Endometrial microvascular endothelial cells (primary cell): ENCODE results near the gene BCAN. TPM values are rescaled to one million over a fixed set of nuclear protein-coding genes. Genes with fewer than 3 reads are reported as not detected.
"Not testable (repeated sequence)": the region's sequence is repeated elsewhere in the genome, so short reads cannot be mapped to it uniquely, and the experiment has no call there.

Experiments used
- in situ Hi-C: cut with HindIII; loops from 2 replicates; pipeline ENCODE4 v1.10.0; 2017; ENCODE audit warnings: low sequenced_read_pairs, low pct_unique_long_range_greater_than_20kb; ENCODE audit errors: inconsistent ontology term
- total RNA-seq: library from RNA; depleted of rRNA; stranded (reverse); fragments of >200 nt; gene quantifications from one replicate; pipeline ENCODE4 v1.2.3, GENCODE V29; 2015; ENCODE audit errors: inconsistent ontology term

The BCAN gene, protein sequence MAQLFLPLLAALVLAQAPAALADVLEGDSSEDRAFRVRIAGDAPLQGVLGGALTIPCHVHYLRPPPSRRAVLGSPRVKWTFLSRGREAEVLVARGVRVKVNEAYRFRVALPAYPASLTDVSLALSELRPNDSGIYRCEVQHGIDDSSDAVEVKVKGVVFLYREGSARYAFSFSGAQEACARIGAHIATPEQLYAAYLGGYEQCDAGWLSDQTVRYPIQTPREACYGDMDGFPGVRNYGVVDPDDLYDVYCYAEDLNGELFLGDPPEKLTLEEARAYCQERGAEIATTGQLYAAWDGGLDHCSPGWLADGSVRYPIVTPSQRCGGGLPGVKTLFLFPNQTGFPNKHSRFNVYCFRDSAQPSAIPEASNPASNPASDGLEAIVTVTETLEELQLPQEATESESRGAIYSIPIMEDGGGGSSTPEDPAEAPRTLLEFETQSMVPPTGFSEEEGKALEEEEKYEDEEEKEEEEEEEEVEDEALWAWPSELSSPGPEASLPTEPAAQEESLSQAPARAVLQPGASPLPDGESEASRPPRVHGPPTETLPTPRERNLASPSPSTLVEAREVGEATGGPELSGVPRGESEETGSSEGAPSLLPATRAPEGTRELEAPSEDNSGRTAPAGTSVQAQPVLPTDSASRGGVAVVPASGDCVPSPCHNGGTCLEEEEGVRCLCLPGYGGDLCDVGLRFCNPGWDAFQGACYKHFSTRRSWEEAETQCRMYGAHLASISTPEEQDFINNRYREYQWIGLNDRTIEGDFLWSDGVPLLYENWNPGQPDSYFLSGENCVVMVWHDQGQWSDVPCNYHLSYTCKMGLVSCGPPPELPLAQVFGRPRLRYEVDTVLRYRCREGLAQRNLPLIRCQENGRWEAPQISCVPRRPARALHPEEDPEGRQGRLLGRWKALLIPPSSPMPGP
- not detected for total RNA-seq

DNA sequence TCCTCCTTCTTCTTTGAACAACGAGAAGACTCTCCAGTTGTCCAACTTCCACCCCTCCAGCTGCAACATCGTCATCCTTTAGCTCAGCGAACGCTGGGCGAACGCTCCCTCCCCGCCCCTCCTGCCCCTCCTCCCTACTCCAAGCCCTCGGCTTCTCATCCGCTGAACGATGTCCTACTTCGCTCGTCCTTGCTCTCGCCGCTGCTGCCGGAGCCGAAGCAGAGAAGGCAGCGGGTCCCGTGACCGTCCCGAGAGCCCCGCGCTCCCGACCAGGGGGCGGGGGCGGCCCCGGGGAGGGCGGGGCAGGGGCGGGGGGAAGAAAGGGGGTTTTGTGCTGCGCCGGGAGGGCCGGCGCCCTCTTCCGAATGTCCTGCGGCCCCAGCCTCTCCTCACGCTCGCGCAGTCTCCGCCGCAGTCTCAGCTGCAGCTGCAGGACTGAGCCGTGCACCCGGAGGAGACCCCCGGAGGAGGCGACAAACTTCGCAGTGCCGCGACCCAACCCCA, at the start of gene BCAN:
BCAN (plus strand) TSS at position 357 of the 504 bp plus-strand sequence. CDS start 3,938 bp downstream, outside the sequence.
- in situ Hi-C loops = no loop called here

DNA sequence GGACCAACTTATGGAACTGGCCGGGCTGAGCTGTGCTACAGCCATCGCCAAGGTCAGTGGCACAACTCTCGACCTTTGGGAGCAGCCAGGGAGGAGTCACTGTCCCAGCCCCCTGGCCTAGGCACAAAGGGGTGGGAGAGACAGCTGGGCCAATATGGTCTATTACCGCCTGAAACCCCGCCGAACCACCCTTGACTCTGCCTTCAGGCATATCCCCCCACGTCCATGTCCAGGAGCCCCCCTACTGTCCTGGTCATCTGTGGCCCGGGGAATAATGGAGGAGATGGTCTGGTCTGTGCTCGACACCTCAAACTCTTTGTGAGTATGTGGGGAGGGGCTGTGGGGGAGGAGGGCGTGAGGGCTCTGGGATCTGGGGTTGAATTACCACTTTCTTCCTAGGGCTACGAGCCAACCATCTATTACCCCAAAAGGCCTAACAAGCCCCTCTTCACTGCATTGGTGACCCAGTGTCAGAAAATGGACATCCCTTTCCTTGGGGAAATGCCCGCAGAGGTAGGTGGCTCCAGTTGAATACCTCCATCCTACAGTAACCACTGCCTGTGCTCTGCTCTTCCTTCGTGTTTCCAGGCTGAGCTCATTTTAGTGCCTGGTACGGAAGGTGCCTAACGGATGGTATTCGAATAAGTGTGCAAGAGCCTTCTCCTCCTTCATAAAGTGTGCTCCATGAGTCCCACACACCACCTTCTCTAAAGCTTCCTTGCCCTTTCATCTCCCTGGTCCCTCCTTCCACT, 49.6 kb upstream of the BCAN start:
- in situ Hi-C loops = no loop called here

DNA sequence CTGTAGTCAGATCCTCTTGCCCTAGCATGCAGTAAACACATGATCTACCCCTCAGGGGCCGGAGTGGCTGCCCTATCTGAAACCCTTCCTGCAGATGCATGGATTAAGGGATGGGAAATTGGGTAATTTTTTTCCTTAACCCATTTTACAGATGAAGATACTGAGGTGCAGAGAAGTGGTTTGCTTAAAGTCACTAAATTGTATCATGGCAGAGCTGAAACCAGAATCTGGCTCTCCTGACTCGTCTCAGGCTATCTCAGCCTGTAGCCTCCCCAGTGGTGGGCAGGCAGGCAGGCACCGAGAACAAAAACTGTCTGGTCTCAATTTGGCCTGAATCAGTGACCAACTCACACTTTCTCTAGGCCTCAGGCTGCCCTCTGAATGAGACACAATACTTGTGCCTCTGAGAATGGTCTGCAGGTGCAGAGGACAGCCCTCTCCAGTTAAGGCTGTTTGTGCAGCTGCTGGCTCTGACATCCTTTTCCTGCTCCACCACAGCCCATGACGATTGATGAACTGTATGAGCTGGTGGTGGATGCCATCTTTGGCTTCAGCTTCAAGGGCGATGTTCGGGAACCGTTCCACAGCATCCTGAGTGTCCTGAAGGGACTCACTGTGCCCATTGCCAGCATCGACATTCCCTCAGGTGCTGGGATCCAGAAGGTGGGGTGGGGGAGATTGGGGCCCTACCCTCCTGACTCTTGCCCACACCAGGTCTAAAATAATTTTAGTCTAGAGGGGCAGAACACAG, 48.8 kb upstream of the BCAN start:
- in situ Hi-C loops = no loop called here

DNA sequence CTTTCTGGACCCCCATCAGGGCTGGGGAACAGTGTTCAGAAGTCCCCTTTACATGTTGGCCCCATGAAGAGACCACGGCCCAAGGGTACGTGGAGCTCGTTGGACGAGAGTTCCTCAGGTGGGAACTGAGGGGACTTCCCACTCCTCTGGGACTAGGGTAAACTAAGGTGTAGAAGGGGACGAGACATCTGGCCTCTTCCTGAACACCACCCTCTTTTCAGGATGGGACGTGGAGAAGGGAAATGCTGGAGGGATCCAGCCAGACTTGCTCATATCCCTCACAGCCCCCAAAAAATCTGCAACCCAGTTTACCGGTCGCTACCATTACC, 48.3 kb upstream of the BCAN start:
- in situ Hi-C loops = no loop called here

DNA sequence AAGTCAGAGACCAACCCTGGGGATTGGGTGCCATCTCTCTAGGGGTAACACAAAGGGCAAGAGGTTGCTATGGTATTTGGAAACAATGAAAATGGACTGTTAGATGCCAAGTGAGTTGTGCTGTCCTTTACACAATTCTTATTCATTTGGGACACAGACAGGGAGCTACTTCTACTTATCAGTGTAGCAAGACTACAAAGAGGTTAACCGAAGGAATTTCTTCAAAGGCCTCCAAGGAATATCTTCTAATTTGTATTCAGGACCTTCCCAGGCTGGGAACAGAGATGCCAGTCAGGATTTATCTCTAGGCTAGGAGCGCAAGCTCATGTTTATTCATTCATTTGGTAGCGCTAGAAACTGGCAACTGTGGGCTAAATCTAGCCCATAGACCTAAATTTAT, 47.7 kb upstream of the BCAN start:
- in situ Hi-C loops = no loop called here

DNA sequence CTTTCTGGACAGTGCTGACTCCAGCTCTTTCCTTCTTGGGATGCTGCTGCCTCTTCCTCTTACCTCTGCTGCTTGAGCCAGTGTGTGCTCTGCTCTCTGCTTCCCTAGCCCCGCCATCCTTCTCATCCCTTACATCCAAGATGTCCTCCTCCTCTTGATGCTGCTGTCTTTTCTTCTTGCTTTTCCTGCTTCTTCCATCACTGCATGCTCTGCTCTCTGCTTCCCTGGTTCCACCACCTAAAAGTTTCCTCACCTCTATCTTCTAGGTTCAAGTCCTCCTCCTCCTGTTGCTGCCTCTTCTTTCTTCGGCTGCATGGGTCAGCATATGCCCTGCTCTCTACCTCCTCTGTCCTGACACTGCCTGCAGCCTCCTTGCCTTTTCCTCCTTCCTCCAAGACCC, 46.9 kb upstream of the BCAN start:
- in situ Hi-C loops = no loop called here

DNA sequence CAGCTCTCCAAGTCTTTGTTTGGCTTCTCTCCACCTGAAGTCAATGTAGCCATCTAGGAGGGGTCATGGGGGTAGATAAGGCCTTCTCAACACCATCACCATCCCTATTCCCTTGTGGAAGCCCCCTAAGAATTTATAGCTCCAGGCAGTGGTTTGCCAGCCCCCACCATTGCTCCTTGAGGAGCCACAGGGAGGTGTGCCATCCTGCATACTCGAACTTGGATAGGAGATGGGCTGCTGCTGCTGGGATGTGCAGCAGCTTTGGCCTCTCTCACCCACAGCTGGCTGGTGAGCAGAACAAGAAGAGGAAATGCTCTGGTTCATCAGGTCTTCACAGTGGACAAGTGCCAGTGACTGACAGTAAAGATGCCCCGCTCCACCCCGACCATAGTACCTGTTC, 45.5 kb upstream of the BCAN start:
- in situ Hi-C loops = no loop called here

DNA sequence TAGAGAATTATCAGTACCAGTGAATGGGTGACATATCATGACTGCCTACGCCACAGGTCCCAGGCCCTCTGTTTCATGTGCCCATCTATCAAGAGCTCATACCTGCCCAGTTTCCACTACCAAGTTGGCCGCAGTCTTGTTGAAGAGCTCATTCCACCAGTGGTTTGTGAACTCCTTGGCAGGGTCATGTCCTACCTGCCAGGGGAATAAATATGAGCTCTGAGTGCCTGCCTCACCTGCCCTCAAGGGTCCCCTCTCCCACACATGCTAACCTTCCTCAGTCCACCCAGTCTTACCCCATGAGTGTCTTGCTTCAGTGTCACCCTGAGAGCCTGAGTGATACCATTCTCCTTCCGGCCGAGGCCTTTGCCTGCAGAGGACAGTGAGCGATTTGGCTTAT, 43.8 kb upstream of the BCAN start:
- in situ Hi-C loops = no loop called here

DNA sequence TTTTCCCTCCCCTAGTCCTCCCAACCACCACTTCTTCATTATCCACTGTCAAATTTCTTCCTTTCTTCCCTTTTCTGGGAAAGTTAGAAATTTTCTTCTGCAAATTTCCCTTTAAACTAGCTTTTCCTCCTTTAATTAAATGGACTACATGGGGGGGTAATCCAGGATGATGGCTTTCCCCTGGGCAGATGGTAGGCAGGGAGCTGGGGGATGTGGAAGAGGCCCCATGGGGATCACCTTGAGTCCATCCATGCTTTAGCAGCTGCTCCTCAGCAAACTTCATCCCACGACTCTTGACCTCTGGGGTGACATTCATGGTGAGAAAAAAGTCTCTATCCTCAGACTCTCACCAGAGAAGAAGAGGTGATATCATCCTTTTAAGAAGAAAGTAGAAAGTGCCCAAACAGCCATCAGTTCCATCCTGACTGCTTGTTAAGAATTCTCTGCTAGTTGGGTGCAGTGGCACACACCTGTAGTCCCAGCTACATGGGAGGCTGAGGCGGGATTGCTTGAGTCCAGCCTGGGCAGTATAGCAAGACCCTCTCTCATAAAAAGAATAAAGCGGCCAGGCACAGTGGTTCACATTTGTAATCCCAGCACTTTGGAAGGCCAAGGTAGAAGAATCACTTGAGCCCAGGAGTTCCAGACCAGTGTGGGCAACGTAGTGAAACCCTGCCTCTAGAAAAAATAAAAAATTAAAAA, 43.0 kb upstream of the BCAN start:
- in situ Hi-C loops = no loop called here

DNA sequence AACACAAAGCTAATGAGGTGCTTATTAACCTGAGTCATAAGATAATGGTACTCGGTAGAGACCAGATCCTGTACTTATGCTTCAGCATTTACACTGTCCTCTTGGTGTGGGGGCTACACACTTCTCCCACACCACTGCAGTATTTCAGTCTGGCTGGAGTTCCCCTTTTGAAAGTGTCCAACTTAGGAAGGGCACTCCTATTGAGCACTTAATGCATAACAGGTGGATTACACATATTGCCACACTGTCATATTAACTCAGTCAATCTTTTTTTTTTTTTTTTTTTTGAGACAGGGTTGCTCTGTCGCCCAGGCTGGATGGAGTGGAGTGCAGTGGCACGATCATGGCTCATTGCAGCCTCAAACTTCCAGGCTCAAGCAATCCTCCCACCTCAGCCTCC, 42.1 kb upstream of the BCAN start:
- in situ Hi-C loops = no loop called here

DNA sequence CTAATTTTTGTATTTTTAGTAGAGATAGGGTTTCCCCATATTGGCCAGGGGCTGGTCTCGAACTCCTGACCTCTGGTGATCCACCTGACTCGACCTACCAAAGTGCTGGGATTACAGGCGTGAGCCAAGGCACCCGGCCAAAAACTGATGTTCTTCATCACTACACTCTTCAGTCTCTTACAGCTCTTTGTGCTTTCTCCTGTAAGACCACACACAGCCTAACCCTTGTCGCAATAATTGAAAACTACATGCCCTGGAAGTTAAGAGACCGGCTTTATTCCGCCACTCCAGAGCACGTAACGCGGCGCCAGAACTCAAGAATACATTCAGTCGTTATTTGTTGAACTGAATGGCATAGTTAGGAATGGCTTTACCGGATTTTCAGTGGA, 41.2 kb upstream of the BCAN start:
- in situ Hi-C loops = no loop called here

DNA sequence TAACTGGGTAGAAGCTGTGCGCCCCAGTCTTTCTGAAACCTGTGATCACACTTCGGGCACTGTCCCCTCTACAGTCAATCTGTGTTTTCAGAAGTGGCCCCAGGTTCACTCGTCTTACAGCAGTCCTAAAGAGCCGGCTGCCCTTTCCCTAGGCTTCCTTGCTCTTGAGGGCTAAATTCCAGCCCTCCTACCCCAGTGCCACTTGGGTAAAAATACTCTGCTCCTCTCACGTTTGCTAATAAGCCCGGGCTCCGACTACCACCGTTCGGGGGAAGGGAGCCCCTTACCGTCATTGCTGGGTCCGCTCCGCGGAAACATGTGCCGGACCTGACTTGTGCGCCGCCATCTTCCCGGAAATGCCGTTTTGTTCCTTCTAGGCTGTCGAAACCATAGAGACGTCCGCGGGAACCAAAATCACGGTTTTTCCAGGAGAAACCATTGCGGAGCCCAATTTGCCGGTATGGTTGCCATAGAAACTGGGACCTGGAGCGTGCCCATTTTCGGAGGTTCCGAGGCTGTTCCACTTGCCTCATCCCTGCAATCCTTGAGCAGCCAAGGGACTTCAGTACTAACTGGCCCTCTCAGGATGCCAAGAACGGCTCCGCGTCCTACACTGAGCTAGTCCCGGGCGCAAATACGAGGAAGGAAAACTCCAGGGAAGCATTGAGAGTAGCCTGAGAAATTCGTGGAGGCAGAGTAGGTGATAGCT, 40.6 kb upstream of the BCAN start, which contains the start of gene GPATCH4:
GPATCH4 (minus strand) TSS at position 358 of the 709 bp plus-strand sequence.
- in situ Hi-C loops = no loop called here

DNA sequence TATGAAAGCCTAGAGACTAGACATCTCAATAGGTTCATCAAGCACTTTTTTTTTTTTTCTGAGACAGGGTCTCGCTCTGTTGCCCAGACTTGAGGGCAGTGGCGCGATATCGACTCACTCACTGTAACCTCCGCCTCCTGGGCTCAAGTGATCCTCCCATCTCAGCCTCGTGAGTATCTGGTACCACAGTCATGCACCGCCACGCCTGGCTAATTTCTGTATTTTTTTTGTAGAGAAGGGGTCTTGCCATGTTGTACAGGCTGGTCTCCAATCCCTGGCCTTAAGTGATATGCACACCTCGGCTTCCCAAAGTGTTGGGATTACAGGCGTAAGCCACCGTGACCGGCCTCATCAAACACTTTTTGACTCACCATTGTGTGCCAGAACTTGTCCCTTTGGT, 40.0 kb upstream of the BCAN start:
- in situ Hi-C loops = no loop called here

DNA sequence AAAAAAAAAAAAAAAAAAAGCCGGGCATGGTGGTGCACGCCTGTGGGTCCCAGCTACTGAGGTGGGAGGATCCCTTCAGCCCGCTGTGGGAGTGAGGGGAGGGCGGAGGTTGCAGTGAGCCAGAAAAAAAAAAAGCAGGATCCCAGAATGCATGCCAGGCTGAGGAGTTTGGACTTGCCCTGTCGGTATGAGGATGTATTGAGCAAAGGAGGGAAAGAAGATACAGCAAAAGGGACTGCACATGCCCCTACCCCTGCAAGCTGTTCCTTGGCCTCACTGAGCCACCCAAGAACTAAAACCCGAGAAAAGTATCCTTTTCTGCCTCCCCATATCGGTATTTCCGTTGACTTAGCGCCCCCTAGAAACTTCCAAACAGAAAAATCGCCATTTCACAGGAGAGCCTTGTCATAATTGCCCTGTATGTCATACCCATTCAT, 39.3 kb upstream of the BCAN start:
- in situ Hi-C loops = no loop called here

DNA sequence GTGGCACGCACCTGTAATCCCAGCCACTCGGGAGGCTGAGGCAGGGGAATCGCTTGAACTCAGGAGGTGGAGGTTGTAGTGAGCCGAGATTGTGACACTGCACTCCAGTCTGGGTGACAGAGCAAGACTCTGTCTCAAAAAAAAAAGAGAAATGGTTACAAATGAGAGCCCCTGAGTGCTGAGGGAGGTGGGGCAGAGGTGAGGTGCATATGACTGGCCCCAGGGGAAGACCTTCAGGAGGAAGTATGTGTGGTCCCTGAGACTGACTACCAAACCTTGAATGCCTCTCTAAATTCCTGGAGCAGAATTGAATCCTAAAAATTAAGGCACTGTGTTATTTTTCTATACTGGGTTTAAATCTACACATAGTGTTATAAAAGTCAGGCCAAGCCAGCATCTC, 34.6 kb upstream of the BCAN start:
- in situ Hi-C loops = not testable (repeated sequence)

DNA sequence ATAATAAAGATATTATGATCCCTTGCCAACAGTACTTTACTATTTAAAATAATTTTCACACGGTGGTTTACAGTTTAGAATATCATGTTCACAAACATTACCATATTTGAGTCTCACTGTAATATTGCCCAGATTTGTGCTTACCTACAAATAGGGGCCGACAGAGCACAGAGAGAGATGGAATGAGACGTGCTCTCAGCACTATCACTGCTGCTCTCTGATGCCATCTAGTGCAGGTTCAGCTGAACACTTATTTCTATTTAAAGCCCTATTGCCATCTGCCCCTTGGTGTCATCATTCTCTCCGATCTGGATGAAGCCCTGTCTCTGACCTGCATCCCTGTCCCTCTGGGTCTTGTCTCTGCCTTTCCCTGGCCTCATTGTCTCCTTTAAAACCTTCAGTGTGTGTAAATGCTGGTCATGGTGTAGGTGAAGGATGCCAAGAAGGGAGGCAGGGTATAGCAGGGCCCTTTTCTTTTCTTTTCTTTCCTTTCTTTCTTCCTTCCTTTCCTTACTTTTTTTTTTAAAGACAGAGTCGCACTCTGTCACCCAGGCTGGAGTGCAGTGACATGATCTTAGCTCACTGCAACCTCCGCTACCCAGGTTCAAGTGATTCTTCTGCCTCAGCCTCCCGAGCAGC, 33.8 kb upstream of the BCAN start:
- in situ Hi-C loops = no loop called here

DNA sequence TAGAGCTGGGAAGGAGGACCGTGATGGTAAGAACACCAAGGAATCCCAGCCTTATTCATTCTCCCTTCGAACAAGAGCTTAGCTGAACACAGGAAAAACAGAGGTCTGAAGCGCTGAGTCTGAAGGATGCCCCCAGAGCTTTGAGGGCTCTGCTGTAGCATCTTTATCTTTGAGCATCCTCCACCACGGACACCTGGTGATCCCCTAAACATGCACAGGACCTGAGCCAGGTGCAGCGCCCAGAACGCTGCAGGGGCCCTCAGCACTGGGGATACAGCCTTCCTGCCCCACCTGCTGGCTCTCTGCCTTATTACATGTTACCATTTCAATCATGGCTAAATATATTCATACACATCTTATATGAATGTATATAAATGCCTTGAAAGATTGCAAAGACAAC, 32.9 kb upstream of the BCAN start:
- in situ Hi-C loops = no loop called here
